OCI-LY1 (cell line): Measurements from ENCODE around the gene ACER1.
"Not testable (repeated sequence)": the region's sequence is repeated elsewhere in the genome, so short reads cannot be mapped to it uniquely, and the experiment has no call there.

ENCODE experiments used
- H2AFZ ChIP-seq: fragments of 200-600 bp; sonication (generic), shearing (Covaris generic); 2 replicates; pipeline ENCODE4 v1.6.0; 2014; ENCODE audit warnings: antibody characterized with exemption, mild to moderate bottlenecking, low read length
- H3F3A ChIP-seq: fragments of 200-600 bp; sonication (generic), shearing (Covaris generic); 2 replicates; pipeline ENCODE4 v1.6.0; 2014; ENCODE audit warnings: mild to moderate bottlenecking, antibody characterized with exemption, low read length, moderate library complexity; ENCODE audit not compliant: insufficient read depth
- H3K27ac ChIP-seq: fragments of 200-600 bp; sonication (generic); 2 replicates; pipeline ENCODE4 v1.5.1; 2014; ENCODE audit warnings: low read length, mixed run types, mild to moderate bottlenecking, low read depth; ENCODE audit not compliant: poor library complexity, severe bottlenecking
- H3K27me3 ChIP-seq: fragments of 200-600 bp; sonication (generic); 2 replicates; pipeline ENCODE4 v1.6.0; 2014; ENCODE audit warnings: antibody characterized with exemption, mild to moderate bottlenecking, low read length, moderate library complexity; ENCODE audit not compliant: insufficient read depth
- H3K36me3 ChIP-seq: fragments of 200-600 bp; sonication (generic); 2 replicates; pipeline ENCODE4 v1.6.1; 2014; ENCODE audit warnings: mild to moderate bottlenecking, antibody characterized with exemption, low read length, moderate library complexity, mixed read lengths; ENCODE audit not compliant: insufficient read depth
- H3K4me1 ChIP-seq: fragments of 200-600 bp; sonication (generic); 2 replicates; pipeline ENCODE4 v1.5.1; 2014; ENCODE audit warnings: mild to moderate bottlenecking, low read length, moderate library complexity; ENCODE audit not compliant: insufficient read depth, severe bottlenecking
- H3K4me2 ChIP-seq: fragments of 200-600 bp; sonication (generic), shearing (Covaris generic); 2 replicates; pipeline ENCODE4 v1.6.1; 2014; ENCODE audit warnings: low read length
- H3K4me3 ChIP-seq: fragments of 200-600 bp; sonication (generic); 2 replicates; pipeline ENCODE4 v1.5.1; 2014; ENCODE audit warnings: low read length, low read depth, mild to moderate bottlenecking, mixed read lengths; ENCODE audit not compliant: poor library complexity, severe bottlenecking
- H3K79me2 ChIP-seq: fragments of 200-600 bp; shearing (Covaris generic); 2 replicates; pipeline ENCODE4 v1.6.1; 2016; ENCODE audit warnings: mixed run types, low read length, mixed read lengths; ENCODE audit not compliant: insufficient read depth
- H3K9ac ChIP-seq: fragments of 200-600 bp; sonication (generic), shearing (Covaris generic); 2 replicates; pipeline ENCODE4 v1.6.1; 2014; ENCODE audit warnings: mild to moderate bottlenecking, low read length, mixed read lengths
- H3K9me2 ChIP-seq: fragments of 200-600 bp; sonication (generic), shearing (Covaris generic); 2 replicates; pipeline ENCODE4 v1.6.1; 2014; ENCODE audit warnings: low read depth, mild to moderate bottlenecking, low read length, mixed read lengths
- H3K9me3 ChIP-seq: fragments of 200-600 bp; shearing (Covaris generic); 2 replicates; pipeline ENCODE4 v1.6.1; 2014; ENCODE audit warnings: low read length, mixed read lengths
- H4K20me1 ChIP-seq: fragments of 200-600 bp; sonication (generic), shearing (Covaris generic); 2 replicates; pipeline ENCODE4 v1.6.0; 2016; ENCODE audit warnings: mild to moderate bottlenecking, low read length; ENCODE audit not compliant: insufficient read depth
- EZH2 ChIP-seq: fragments of 200-600 bp; sonication (generic), shearing (Covaris generic); IDR thresholded peaks from 2 replicates; pipeline ENCODE4 v1.8.0; 2017; ENCODE audit warnings: borderline replicate concordance, mixed run types, mild to moderate bottlenecking, antibody characterized with exemption, low read length, moderate library complexity, mixed read lengths
- TF ChIP-seq, protein P1 (sequence below): fragments of 200-600 bp; sonication (generic), shearing (Covaris generic); IDR thresholded peaks from 2 replicates; pipeline ENCODE4 v1.5.1; 2017; ENCODE audit warnings: mild to moderate bottlenecking, antibody characterized with exemption, low read length, moderate library complexity, mixed read lengths

Gene ACER1

DNA sequence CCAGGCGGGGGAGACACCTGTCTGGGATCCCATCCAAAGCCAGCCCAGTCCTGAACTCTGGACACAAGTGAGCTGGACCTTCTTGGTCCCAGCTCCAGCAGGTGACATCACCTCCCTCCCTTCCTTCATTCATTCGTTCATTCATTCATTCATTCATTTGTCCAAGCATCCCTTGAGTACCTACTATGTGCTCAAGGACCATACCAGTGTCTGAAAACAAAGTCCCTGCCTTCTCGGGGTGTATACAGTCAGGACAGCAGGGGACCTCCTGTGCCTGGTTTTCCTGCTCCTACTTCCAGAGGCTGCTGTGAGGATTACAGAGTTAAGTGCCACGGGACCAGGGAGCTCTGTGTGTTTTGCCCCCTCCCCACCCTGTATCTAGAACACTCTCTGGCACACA lies 14.0 kb downstream of the ACER1 start:
- TF ChIP-seq, protein P1, sequence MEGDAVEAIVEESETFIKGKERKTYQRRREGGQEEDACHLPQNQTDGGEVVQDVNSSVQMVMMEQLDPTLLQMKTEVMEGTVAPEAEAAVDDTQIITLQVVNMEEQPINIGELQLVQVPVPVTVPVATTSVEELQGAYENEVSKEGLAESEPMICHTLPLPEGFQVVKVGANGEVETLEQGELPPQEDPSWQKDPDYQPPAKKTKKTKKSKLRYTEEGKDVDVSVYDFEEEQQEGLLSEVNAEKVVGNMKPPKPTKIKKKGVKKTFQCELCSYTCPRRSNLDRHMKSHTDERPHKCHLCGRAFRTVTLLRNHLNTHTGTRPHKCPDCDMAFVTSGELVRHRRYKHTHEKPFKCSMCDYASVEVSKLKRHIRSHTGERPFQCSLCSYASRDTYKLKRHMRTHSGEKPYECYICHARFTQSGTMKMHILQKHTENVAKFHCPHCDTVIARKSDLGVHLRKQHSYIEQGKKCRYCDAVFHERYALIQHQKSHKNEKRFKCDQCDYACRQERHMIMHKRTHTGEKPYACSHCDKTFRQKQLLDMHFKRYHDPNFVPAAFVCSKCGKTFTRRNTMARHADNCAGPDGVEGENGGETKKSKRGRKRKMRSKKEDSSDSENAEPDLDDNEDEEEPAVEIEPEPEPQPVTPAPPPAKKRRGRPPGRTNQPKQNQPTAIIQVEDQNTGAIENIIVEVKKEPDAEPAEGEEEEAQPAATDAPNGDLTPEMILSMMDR = no peak
- no peak for TF ChIP-seq EZH2
- no peak overlapping the region for H3K4me2 ChIP-seq
- no peaks in the 10 kb centered on the region for H3K9me2 ChIP-seq
- H3K27ac ChIP-seq = no peak overlapping the region
- H3K9ac ChIP-seq = no peak overlapping the region
- no peaks in the 10 kb centered on the region for H4K20me1 ChIP-seq
- no peak overlapping the region for H2AFZ ChIP-seq
- H3F3A ChIP-seq = no peaks in the 10 kb centered on the region
- no peaks in the 10 kb centered on the region for H3K4me1 ChIP-seq
- no peak overlapping the region for H3K4me3 ChIP-seq
- no peaks in the 10 kb centered on the region for H3K36me3 ChIP-seq
- peaks cover 5% of the 10 kb centered on the region; the same call in 1 of the 2 replicates for H3K27me3 ChIP-seq
- no peaks in the 10 kb centered on the region for H3K9me3 ChIP-seq
- no peaks in the 10 kb centered on the region for H3K79me2 ChIP-seq

DNA sequence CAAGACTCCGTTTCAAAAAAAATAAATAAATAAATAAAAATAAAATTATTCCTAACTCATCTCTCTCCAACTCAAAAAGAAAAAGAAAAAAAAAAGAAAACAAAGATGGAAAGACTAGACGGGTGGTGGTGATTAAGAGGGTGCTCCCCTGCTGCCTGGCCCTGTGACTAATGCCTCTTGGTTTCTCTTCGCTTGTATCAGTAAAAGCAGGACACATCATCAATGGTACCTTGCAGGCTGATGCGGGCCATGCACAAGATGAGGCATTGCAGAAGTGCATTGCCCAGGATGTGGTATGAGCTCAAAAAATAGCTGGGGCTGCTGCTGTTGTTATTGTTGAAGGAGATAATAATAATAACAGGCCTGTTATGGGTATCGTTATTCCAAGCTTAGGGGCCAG lies 14.6 kb downstream of the ACER1 start:
- no peak overlapping the region for H3K9ac ChIP-seq
- no peak overlapping the region for H3K4me3 ChIP-seq
- H3K4me1 ChIP-seq = no peaks in the 10 kb centered on the region
- H3F3A ChIP-seq = no peaks in the 10 kb centered on the region
- H3K4me2 ChIP-seq = no peak overlapping the region
- no peaks in the 10 kb centered on the region for H3K79me2 ChIP-seq
- H3K27me3 ChIP-seq = peaks cover 5% of the 10 kb centered on the region; the same call in 1 of the 2 replicates
- no peaks in the 10 kb centered on the region for H3K9me2 ChIP-seq
- H2AFZ ChIP-seq = no peak overlapping the region
- H3K27ac ChIP-seq = no peak overlapping the region
- no peaks in the 10 kb centered on the region for H3K9me3 ChIP-seq
- TF ChIP-seq, protein P1 = no peak
- TF ChIP-seq EZH2 = no peak
- H3K36me3 ChIP-seq = no peaks in the 10 kb centered on the region
- H4K20me1 ChIP-seq = no peaks in the 10 kb centered on the region

DNA sequence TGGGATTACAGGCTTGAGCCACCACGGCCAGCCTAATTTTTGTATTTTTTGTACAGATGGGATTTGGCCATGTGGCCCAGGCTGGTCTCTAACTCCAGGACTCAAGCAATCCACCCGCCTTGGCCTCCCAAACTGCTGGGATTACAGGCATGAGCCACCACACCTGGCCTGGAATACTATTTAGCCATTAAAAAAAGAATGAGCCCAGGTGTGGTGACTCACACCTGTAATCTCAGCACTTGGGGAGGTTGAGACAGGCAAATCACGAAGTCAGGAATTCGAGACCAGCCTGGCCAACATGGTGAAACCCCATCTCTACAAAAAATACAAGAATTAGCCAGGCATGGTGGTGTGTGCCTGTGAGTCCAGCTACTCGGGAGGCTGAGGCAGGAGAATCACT lies 17.8 kb downstream of the ACER1 start:
- H3K4me3 ChIP-seq, H3K9ac ChIP-seq, H3K9me3 ChIP-seq, H3K79me2 ChIP-seq, H3K9me2 ChIP-seq, H2AFZ ChIP-seq, H3F3A ChIP-seq, H3K4me2 ChIP-seq, H4K20me1 ChIP-seq, H3K36me3 ChIP-seq, H3K4me1 ChIP-seq, H3K27me3 ChIP-seq, H3K27ac ChIP-seq: not testable (repeated sequence)

DNA sequence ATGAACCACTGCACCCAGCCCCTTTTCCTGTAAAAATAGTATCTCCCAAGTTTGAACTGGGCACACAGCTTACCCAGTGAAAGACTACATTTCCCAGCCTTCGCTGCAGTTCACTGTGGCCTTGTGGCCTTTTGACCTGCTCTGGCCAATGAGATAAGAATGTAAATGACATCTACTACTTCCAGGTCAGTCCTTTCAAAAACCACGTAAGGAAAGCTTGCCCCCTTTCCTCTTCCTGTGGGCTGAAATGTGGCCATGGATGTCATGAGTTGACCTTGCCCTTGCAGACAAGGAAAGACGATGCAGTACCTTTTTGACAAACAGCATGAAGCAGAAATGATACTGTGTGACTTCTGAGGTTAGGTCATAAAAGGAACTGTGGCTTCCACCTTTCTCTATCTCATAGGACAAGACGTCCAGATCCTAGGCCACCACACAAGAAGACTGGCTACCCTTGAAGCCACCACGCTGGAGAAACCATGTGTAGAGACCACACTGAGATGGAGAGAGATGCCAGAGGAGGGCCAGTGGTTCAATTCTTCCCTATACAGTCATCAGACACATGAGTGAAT lies 19.9 kb downstream of the ACER1 start:
- no peaks in the 10 kb centered on the region for H3K79me2 ChIP-seq
- H3K27me3 ChIP-seq = 0 out of 2 replicates have a peak, but pooled peaks cover 3% of the 10 kb centered on the region
- no peak overlapping the region for H3K9ac ChIP-seq
- H3K27ac ChIP-seq = no peak overlapping the region
- H3K4me3 ChIP-seq = no peak overlapping the region
- H3K4me1 ChIP-seq = no peaks in the 10 kb centered on the region
- H3F3A ChIP-seq = no peaks in the 10 kb centered on the region
- H3K9me3 ChIP-seq = no peaks in the 10 kb centered on the region
- no peak overlapping the region for H2AFZ ChIP-seq
- H3K9me2 ChIP-seq = no peaks in the 10 kb centered on the region
- no peak for TF ChIP-seq EZH2
- TF ChIP-seq, protein P1 = no peak
- H3K36me3 ChIP-seq = no peaks in the 10 kb centered on the region
- H3K4me2 ChIP-seq = no peak overlapping the region
- H4K20me1 ChIP-seq = no peaks in the 10 kb centered on the region
